Activated T-cell treated with anti-CD3 and anti-CD28 coated beads, Interleukin-2, amount 50 U/mL, for 48 hours (primary cell): ENCODE data around the gene NOL12.

ENCODE experiments used
- DNase-seq, 2 experiments: peaks; one replicate each; pipeline ENCODE4 v3.0.0-alpha.2; 2020

Gene NOL12

DNA sequence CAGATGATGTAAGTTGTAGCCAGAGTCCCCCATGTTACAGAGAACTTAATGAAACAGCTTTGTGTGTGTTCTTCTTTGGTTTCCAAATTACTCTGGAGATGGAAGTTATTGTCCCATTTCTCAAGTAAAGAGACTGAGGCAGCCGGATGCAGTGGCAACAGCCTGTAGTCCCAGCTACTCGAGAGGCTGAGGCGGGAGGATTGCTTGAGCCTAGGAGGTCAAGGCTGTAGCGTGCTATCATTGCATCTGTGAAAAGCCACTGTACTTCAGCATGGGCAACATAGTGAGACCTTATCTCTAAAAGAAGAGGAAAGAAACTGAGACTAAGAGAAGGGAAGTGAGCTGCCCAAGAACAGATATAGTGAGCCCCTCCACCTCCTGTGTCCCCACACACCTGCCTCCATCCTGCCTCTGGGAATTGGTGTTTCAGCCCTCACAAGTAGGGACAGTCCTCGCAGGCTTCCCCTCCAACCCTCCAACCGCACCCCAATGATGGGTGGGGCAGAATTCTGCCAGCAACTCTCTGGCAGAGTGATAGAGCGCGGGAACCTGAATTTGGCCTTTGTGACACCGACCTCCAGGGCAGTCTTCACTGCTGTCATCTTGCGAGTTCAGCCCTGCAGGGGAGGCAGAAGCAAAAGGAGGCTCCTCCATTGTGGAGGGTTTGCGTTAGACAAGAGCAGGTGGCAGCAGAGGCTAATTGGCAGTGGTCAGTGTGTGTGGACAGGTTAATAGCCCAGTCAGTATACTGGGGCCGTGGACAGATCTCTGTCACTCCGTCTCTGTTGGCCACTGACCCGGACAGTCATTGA, 26.0 kb upstream of the NOL12 start:
- DNase-seq, result no peak

DNA sequence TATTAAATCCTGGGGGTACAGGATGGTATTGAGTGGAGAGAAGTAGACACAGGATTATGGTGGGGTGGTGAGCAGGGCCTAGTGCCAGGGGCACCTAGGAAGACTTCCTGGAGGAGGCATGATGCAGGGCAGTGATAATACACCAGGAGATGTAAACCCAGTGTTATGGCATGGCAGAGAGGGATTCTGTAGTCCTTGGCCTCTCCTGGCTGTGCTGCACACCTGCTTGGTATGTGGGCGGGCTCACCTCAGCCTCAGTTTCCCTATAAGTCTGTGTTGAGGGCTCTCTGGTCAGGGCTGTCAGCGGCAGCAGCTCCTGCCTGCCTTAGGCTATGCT, 25.5 kb upstream of the NOL12 start:
- DNase-seq, result no peak

DNA sequence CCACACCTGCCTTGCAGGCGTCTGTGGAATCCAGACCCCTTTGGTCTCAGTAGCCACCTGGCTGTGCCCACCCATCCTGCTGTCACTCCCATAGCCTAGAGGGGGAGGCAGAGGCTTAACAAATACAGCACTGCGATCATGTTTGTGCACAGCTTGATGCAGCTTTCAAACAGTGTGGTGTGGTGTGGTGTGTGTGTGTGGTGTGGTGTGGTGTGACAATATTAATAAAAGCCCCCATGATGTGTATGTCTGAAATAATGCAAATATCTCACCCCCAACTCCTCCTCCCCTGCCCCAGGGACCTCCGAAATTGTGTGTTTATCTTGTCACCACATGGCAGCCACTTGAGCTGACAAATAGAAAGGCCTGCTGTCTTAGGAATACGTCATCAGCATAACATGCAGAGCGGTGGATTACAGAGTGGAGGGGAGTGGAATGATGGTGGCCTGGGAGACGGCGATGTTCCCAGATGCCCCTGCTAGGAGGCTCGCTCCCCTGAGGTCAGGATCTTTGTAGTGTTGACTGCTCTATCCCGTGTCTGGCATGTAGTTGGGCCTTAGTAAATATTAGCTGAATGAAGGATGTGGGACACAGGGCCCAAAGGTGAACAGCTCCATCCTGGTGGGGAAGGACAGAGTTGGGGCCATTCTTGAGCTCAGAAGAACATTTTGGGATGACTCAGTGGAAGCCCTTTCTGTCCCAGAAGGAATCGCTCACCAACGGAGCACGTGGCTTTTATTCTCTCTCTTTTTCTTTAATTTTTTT, 24.8 kb upstream of the NOL12 start:
- DNase-seq, result no peak

DNA sequence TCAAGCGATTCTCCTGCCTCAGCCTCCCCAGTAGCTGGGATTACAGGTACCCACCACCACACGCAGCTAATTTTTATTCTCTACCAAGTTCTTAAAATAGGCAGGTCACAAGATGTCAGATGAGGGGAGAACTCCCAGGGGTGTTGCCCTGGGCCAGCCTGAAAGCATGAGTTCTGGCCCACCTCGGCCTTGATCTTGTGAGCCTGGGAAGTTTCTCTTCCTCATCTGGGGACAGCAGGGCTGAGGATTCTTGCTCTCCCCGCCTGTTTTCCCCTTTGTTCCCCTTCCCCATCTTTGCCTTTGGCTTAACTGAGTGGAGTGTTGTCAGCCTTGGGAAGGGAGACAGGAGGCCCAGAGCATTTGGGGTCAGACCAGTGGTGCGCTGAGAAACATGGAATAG, 24.1 kb upstream of the NOL12 start:
- DNase-seq, result no peak

DNA sequence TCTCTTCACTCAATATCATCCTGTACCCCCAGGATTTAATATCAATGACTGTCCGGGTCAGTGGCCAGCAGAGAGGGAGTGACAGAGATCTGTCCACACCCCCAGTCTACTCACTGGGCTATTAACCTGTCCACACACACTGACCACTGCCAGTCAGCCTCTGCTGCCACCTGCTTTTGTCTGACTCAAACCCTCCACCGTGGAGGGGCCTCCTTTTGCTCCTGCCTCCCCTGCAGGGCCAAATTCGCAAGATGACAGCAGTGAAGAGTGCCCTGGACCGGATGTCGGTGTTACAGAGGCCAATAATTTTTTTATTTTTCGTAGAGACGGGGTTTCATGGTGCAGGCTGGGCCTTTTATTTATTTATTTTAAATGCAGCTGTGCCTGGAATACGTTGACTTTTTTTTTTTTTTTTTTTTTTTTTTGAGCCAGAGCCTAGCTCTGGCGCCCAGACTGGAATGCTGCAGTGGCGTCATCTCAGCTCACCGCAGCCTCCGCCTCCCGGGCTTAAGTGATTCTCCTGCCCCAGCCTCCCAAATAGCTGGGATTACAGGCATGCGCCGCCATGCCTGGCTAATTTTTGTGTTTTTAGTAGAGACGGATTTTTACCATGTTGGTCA, 22.5 kb upstream of the NOL12 start:
- DNase-seq, result no peak

DNA sequence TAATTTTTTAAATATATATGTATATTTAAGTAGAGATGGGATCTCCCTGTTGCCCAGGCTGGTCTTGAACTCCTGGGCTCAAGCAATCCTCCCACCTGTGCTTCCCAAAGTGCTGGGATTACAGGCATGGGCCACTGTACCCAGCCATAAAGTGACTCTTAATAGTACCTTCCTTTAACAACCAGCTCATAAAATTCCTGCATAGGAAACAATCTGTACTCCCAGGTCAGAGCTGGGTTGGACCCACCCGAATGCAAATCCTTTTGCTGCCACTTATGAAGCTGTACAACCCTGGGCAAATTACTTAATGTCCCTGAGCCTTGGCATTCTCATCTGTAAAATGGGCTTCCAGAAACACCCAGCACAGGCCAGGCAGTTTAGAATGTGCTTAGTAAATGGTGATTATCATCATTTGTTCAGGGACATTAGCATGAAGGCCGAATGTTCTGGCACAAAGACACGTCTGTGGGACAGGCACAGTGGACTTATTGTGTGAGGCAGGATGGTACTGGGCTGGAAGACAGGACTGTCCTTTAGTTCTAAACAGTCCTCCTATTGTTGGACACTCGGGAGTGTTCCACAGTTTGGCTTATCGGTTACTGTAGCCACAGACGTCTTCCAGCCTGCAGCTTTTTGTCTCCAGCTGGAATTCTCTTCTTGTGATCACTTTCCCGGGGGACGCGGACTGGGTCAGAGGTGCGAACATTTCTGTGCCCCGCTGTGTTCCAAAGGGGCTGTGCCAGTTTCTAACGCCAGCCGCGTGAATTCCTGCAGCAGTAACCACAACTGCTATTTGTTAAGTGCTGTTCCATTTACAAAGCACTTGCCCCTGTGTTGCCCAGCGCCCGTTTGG, 21.7 kb upstream of the NOL12 start:
- no peak for DNase-seq

DNA sequence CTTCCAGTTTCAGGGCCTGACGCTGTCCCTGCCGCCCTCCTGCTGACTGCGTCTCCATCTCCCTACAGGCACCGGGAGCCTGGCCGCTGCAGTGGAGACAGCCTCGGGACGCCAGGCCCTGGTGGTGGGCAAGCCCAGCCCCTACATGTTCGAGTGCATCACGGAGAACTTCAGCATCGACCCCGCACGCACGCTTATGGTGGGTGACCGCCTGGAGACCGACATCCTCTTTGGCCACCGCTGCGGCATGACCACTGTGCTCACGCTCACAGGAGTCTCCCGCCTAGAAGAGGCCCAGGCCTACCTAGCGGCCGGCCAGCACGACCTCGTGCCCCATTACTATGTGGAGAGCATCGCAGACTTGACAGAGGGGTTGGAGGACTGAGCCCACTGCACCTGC, 20.7 kb upstream of the NOL12 start:
- DNase-seq, result no peak

DNA sequence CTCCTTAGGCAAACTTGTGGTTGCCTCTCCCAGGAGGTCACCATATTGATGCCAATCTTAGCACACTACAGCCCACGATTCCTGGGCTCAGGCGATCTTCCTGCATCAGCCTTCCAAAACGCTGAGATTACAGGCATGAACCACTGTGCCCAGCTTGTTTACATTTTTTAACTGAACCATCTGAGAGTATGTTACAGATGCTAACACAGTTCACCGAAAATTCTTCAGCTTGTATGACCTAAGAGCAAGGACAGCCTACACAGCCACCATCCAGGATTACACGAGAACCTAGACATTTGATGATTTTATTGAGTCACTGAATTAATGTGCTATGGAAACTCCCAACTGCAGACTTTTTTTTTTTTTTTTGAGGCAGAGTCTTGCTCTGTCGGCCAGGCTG, 16.6 kb upstream of the NOL12 start:
- no peak for DNase-seq

DNA sequence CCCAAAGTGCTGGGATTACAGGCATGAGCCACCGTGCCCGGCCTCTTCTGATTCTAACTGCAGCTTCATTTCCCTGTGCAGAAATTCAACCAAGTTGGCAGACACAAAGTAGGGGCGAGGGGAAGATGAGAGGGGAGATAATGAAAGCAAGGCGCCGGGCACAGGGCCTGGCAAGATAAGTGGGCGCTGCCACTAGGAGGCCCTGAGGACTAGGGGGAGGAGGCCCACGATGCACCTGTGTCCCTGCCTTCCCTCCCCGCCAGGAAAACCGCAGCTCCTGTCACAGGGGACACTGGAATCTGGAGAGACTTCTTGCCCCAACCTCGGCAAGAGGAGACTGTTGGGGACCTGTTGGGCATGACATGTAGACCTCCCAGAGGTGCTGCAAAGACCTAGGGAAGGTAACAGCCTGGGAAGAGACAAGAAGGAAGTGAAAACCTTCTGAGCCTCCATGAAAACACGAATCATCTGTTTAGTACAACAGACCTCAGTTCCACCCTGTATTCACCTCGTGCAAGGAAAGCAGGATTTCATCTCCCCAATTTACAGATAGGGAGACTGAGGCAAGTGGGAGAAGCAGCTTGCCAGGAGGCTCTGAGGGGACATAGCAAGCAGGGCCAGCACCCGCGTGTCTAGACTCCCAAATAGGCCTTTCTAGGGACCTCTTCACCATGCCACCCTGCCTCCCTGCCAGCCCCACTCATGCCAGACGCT, 13.8 kb upstream of the NOL12 start:
- no peak for DNase-seq

DNA sequence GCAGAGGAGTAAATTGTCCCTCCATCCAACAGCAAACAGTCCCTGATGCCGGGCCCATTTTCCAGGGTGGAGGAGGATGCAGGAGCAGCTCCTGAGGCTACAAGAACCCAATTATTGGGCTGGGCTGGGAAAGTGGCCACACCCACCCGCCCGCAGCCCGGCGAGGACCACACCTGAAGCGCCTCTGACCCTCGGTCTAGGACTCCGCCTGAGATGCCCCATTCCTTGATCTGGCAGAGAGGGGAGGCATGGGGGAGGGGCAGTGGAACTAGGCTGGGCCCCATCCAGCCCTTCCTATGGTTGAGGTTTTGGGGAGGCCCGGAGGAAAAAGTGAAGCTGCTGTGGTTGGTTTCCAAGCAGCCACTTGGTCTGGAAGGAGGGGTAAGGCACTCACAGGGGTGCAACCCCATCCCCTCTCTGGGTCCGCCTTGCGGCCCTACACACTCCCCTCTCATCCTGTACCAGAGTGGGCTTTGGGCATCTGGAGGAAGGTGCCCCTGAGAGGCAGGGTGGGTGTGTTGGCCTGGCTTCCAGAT, 13.2 kb upstream of the NOL12 start:
- peak in 1 of 2 experiments; percentile 42 for DNase-seq

DNA sequence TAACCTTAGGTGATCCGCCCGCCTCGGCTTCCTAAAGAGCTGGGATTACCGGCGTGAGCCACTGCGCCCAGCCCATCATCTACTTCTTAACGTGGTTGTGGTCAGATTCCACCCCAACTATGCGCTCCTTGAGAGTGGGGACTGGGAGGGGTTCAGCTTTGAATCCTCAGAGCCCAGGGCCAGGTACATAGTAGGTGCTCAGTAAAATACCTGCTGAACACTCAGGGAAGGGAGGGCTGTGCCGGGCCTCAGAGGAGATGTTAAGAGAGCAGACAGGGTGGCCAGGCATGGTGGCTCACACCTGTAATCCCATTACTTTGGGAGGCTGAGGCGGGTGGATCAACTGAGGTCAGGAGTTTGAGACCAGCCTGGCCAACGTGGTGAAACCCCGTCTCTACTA, 11.9 kb upstream of the NOL12 start:
- DNase-seq, result no peak

DNA sequence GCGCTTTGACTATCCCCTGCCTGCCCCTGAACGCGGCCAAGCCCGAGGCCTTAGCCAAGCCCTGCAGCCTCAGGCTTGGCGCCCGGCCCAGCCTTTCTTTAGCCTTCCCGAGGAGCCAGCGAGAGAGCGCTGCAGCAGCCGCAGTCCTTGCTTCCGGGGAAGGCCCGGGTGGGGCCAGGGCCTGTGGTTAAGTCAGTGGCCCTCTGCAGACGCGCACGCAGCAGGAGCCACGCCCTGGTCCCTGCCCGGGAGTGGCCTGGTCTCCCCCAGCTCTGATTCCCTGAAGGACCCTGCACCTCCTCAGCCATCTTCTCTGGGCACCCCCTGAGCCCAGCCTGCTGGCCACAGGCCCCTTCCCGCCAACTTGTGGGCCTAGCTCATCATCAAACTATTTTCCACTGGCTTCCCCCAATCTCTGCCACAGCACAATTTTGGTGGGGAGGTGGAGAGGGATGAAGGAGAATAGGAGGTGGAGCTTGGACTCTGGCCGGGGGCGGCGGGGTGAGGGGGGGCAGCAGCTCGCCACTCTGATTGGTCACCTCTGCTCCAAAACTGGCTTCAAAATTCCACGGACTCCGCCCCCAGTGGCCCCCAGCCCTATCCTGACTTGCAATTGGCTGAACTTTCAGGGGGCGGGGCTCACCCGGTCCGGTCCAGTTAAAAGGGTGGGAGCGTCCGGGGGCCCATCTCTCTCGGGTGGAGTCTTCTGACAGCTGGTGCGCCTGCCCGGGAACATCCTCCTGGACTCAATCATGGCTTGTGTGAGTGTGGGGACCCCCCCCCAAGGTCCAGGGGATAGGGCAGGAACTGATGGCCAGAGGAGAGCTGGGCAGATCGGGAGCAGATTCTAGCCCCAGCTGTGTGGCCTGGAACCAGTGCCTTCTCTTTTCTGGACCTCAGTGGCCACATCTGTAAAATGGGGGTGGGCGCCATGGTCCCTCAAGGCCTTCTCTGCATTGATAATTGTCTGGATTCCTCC, 10.9 kb upstream of the NOL12 start, which contains the start of gene LGALS1:
Gene LGALS1, plus strand, starts transcription at position 686 of the 979 bp plus-strand sequence. Its CDS starts 67 bp downstream, at position 753.
- peak; percentile 77 to 83 for DNase-seq

DNA sequence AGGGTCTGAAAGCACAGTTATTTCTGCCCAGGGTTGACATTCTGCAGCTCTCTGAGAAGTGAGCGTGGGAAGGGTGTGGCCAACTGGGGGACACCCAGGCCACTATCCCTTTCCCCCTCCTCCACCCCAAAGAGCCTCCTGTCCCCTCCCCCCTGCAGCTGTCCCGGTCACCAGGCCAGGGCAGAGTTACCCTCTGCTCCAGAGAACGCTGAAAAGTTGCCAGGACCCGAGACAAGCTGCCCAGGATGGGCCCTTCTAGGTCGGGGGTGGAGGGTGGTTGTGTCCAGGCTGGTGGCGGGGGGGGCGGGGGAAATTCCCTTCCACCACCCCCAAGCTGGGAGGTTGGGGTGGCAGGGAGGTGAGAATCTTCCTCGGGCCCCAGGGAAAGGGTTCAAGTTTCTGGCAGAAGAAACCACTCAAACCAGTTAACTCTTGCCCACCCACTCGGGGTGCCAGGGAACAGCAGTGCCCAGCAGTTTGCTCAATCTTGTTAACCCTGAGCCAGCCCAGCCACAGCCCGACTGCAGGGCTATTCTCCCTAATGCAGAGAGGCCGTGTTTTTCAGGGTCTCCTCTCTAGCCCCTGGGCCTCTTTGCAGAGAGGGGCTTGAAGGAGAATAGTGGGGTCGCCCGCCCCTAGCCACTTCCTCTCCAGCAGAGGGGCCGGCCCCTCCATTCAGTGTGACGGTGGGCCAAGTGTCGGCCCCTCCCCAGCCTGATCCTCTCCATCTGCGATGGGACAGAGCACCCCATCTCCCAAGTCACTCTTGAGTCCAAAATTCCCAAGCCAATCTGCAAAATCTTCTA, 10.0 kb upstream of the NOL12 start:
- peak; percentile 48 to 63 for DNase-seq

DNA sequence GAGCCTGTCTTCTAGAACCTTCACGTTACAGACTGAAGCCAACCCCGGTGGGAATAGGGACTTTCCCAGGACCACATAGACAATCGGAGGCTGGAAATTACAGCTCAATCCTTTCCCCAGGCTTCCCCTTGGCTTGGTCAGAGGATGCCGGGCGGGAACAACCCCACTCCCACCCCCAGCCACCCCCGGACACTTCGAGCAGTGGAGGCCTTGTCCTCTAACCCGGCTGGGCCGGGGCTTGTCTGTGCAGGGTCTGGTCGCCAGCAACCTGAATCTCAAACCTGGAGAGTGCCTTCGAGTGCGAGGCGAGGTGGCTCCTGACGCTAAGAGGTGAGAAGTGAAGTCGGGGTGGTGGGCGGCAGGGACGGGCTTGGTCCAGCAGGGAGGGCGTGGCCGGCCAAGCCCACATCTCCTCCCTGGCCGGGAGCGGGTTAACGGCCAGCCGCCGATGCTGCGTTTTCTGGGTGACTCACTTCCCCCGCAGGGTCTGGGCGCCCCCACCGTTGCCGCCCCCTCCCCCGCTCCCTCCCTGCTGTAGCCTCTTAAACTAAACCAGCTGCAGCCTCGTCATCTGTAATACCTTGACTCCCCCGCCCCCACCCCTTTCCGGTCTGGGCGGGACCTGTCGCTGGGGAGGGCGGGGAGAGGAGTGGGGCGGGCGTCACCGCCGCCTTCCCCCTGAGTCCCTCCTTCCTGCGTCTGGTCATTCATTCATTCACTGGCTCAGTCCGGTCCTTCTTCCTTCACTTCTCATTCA, 9.2 kb upstream of the NOL12 start:
- peak; percentile 95 to 96 for DNase-seq

DNA sequence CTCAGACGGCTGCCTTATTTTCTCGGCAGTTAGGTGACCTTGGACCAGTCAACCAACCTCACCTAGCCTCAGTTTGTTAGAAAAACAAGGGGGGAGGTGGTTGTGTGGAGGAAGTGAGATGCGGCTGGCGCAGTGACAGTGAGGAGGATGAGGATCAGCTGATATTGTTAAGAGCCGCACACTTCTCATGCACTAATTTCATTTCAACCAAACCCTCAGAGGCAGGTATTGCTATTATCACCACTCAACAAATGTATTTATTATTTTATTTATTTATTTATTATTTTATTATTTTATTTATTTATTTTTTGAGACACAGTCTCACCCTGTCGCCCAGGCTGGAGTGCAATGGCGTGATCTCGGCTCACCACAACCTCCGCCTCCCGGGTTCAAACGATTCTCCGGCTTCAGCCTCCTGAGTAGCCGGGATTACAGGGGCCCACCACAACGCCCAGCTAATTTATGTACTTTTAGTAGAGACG, 8.6 kb upstream of the NOL12 start:
- no peak for DNase-seq

DNA sequence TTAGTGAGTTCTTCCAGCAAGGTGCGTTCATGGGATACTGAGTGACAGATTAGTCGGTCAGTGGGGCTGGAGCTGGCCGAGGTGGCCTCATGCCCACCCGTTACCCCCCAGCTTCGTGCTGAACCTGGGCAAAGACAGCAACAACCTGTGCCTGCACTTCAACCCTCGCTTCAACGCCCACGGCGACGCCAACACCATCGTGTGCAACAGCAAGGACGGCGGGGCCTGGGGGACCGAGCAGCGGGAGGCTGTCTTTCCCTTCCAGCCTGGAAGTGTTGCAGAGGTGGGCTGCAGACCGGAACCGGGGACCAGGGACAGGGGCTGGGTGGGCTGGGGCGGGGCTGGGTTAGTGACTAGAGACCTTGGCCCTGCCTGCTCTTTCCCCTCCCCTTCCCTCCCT, 7.8 kb upstream of the NOL12 start:
- DNase-seq, result no peak

DNA sequence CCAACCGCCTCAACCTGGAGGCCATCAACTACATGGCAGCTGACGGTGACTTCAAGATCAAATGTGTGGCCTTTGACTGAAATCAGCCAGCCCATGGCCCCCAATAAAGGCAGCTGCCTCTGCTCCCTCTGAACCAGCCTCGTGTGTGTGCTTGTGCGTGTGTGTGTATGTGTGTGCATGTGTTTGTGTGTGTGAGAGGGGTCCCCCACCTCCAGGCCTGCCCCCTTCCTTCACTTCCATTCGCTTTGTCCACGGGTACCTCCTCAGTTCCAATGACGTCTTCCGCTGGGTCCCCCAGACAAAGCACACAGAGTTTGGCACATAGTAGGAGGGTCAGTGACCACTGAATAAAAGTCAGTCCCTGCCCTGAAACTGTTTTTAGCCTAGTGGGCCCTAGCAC, 6.5 kb upstream of the NOL12 start:
- DNase-seq, result no peak

DNA sequence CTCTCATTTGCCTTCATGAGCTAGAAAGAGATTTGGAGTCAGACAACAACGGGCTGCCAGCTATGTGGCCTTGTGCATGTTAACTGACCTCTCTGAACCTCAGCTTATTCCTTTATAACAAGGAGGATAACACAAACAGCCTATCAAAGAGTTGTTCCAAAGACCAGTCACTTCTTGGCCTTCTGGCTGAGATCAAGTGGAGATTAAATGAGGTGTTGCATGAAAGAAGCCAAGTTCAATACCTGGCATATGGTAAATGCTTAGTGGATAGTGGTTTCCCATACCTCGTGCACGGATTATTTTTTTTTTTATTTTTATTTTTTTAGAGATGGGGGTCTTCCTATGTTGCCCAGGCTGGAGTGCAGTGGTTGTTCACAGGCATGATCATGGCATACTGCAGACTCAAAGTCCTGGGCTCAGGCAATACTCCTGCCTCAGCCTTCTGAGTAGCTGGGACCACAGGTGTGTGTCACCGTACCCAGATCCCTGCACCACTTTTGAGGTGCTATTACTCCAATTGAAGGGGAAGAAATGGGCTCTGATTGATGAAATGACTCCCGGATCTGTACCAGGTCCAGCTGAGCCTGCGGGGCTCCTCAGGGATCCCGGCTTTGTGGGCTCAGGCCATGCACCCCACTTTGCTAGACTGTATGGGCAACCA, 5.8 kb upstream of the NOL12 start:
- no peak for DNase-seq
